GM12874 (cell line): Measurements from ENCODE around the gene GPD1L.

Experiments used
- TF ChIP-seq, protein P1 (sequence below): IDR thresholded peaks from 2 replicates; pipeline ENCODE4 v1.5.1; 2011; ENCODE audit warnings: low read depth, mild to moderate bottlenecking, control low read depth, low read length, moderate library complexity; ENCODE audit not compliant: insufficient read depth

The GPD1L gene

GRCh38 chr3:32082721-32083120 is 23.7 kb upstream of the GPD1L start:
- TF ChIP-seq, protein P1, sequence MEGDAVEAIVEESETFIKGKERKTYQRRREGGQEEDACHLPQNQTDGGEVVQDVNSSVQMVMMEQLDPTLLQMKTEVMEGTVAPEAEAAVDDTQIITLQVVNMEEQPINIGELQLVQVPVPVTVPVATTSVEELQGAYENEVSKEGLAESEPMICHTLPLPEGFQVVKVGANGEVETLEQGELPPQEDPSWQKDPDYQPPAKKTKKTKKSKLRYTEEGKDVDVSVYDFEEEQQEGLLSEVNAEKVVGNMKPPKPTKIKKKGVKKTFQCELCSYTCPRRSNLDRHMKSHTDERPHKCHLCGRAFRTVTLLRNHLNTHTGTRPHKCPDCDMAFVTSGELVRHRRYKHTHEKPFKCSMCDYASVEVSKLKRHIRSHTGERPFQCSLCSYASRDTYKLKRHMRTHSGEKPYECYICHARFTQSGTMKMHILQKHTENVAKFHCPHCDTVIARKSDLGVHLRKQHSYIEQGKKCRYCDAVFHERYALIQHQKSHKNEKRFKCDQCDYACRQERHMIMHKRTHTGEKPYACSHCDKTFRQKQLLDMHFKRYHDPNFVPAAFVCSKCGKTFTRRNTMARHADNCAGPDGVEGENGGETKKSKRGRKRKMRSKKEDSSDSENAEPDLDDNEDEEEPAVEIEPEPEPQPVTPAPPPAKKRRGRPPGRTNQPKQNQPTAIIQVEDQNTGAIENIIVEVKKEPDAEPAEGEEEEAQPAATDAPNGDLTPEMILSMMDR: no peak

GRCh38 chr3:32083702-32084270 is 22.6 kb upstream of the GPD1L start:
- TF ChIP-seq, protein P1: no peak

DNA sequence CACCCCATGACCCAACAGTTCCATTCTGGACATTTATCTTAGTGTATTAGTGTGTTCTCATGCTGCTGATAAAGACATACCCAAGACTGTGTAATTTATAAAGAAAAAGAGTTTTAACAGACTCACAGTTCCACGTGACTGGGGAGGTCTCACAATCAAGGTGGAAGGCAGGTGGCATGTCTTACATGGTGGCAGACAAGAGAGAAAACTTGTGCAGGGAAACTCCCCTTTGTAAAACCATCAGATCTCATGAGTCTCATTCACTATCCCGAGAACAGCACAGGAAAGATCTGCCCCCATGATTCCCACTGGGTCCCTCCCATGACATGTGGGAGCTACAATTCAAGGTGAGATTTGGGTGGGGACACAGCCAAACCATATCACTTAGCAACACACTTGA is 21.6 kb upstream of the GPD1L start:
- TF ChIP-seq, protein P1: no peak

- TF ChIP-seq, protein P1: no peak
Measured at GRCh38 chr3:32086464-32086863, 20.0 kb upstream of the GPD1L start.

DNA sequence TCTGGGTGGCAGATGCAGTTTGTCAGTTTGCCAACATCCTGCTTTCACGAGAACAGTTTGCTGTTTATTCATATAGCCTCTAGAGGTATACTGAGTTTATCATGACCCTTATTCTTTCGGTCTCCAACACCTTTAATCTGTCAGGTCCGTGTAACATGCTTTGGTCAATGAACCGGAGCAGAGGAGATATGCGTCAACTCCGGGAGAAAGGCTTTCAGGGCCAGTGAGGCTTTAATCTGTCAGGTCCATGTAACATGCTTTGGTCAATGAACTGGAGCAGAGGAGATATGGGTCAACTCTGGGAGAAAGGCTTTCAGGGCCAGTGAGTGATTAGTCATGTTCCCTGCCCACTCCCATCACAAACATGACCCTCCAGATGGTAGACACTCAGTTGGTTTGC is 16.9 kb upstream of the GPD1L start:
- TF ChIP-seq, protein P1: no peak

DNA sequence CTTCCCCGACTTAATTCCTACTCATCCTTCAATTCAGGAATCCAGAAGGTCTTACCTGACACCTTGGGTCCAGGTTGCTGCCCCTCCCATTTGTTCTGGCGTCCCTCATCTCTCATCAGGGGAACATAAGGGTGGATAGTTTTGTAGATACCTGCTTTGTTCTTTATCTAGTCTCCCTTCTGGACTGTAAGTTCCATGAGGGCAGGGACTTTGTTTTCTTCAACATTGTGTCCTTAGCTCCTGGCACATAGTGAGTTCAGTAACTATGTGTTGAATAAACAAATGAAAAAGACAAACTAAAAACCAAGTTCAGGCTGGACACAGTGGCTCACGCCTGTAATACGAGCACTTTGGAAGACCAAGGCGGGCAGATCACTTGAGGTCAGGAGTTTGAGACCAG is 13.2 kb upstream of the GPD1L start:
- TF ChIP-seq, protein P1: no peak

- TF ChIP-seq, protein P1: no peak
Measured at GRCh38 chr3:32095431-32095830, 11.0 kb upstream of the GPD1L start.
